HG03066 (cell line): ENCODE results near the gene CTDNEP1.
"Not testable (repeated sequence)": the region's sequence is repeated elsewhere in the genome, so short reads cannot be mapped to it uniquely, and the experiment has no call there.

Source experiments
- ATAC-seq: cut with Tn5 transposase; IDR thresholded peaks from one replicate; pipeline ENCODE4 v1.9.1; 2021; ENCODE audit warnings: low read depth; ENCODE audit not compliant: unreplicated experiment

The CTDNEP1 gene

DNA sequence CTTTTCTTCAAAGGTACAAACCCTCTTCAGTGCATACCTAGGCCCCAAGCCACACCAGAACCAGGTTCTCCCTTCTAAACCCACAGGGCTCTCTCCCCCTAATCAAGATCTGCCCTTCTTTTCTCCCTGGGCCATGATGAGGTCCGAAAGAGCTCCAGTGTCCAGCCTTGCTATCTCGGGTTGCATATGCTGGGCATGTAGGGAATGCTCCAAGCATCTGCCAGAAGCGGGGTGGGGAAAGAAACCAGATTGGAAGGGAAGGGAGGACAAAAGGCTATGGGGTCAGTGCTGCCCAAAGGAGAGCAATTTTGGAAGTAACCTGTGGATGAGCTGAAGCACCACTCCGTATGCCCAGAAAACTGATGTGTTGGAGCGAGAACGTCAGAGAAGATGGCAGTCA is 2.3 kb downstream of the CTDNEP1 start:
- no peak for ATAC-seq

DNA sequence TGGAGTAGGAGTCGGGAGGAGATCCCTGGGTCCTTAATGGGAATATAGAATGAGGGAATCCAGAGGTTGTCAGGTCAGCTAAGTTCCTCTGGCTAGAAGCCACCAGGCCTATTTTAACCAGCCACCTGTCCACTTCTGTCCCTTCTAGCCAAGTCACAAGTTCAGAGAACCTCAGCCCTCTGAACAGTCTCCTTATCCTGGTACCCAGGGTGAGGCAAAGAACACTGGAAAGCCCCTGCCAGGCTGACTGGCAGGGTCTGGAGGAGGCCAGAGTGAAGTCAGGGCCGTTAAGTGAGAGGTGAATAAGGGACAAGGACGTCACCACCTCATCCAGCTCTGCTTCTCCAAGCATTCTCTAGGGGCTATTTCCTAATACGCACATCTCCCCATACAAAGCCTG is 2.7 kb downstream of the CTDNEP1 start:
- no peak for ATAC-seq

DNA sequence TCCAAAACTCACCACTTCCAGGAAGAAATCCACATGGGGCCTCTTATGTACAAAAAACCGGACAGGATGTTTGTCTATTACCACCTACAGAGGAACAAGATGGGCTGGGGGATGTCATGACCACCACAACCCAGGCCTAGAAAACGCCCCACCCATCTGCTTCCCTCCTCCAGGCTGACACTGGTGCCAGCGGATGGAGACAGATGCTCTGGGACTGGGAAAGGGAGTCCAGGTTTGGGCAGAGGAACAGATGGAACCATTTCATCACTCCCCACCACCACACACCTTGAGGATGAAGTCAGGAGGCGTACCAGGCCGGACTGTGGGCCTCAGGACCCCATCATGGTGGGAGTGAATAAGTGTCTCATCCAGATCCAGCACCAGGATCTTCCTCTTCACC is 4.8 kb downstream of the CTDNEP1 start:
- no peak for ATAC-seq

DNA sequence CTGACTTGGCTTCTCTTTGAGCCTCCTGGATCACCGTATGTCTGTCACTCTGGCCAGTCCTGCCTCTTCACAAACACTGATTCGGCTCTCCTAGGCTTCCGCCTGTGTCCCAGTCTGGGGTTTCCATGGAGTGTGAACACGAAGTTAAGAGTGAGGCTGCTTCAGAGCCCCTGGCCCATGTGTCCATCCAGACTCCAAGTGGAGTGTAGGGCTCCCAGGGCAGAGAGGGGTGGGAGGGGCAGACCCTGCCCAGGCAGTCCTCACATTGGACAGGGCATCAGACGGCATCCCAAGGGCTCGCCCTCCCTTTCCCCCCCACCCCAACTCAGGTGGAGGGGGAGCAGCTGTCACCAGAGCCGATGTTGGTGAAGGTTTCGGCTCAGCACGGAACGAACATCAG is 7.7 kb downstream of the CTDNEP1 start:
- not testable (repeated sequence) for ATAC-seq

DNA sequence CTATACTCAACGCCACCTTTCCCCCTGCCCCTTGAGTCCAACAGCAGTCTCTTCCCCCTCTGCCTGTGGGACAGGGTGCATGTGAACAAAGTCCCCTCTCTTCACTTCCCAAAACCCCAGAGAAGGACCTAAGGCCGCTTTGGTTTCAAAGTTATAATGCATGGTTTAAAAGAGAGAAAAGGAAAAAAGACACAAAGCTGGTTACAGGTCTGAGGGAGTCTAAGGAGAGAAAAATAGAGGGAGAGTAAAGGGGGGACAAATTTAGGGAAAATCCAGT is 8.1 kb downstream of the CTDNEP1 start:
- no peak for ATAC-seq

DNA sequence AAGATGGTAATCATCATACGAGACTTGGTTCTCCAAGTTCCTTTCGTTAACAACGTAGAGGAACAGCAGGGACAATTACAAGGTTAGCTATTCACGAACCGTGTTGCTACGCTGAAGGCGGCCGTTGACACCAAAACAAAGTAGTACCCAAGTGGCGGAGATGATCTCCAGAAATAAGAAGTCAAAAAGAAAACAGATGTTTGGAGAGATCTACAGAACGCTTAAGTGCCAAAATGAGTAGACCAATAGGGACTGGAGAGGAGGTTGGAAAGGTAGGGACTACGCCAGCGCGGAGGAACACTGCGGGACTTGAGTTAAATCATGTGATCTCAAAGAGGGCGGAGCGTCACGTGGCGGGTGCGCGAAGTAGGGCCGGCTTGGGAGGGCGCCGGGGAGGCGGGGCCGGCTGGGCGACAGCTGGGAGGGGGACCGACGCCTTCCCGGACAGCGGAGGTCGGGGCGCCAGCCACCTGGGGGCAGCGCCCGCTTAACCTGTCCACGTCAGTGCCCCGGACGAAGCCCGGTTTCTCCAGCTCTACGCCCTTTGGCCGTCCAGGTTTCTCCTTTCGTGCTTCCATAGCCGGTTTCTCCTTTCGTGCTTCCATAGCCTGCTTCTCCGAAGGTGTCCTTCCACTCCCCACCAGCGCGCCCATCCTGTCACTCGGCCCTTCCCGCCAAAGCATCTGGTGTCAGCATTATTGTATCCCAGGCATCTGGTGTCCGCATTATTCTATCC is 8.6 kb downstream of the CTDNEP1 start:
- peak; percentile 44 for ATAC-seq

DNA sequence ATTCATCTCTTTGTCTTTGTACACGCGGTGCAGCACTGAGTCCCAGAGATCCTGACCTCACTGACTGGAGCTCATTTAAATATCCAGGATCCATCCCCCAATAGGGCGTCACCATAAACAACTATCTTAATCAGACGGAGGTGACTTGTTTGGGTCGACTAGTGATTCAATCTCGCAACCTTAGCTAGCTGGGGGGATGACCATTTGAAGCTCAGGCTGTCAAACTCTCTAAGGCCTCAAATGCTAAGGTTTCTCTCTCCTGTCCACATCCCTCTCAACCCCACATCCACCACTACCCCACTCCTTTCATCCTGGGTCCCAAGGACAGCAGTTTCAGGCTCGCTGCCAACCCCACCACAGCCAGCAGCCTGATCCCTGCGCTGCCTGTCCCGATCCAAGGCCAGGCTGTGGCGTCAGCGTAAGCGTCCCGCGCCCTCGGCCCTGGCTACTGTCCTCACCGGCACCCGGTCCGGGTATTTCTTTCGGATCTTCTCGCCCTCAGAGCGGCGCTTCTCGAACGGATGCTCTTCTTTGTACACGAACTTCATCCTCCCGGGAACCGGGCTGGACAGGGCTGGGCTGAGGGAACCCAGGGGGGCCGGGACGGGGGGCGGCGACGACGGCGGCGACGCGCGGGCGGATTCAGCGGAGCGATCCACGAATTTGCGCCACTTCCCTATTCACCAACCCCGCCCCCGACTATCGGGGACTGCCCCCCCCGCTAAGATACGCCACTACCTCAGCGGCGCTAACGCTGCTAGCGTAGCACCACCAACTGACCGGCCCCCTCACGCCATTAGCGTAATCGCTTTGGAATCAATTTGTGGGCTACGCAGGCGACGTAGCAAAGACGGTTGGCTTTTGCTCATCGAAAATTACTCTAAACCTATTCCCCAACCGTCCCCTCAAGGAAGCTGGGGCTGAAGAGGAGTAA is 9.5 kb downstream of the CTDNEP1 start, which contains the start of gene GABARAP:
TSS of gene GABARAP (minus strand) at position 667 of the 934 bp plus-strand sequence. CDS start at position 548, 119 bp downstream.
- peak; percentile 23 for ATAC-seq

DNA sequence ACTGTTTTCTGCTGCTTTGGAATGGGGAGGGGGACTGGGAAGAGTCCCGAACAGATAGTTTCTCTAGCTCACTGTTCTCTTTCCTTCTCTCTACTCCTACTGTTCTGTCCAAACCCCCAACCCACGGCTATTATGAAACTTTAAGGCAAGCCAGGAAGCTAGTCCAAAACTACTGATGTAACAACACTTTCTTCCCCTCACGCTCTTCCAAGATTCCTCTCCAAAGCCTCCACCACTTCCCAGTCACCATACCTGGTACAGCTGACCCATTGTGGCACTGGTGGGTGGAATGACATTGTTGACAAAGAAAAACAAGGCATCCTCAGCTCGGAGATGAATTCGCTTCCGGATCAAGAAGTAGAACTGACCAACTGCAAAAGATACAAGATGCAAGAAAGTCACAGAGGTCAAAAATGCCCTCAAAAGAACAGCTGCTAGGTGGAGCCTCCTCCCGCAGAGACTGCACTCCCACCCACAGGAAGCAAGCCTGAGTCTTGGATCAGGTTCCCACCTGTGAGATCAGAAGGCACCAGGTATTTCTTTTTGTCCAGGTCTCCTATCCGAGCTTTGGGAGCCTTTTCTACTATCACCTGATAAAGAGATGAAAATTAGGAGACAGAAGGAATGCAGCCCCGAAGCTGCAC is 10.3 kb downstream of the CTDNEP1 start:
- no peak for ATAC-seq

DNA sequence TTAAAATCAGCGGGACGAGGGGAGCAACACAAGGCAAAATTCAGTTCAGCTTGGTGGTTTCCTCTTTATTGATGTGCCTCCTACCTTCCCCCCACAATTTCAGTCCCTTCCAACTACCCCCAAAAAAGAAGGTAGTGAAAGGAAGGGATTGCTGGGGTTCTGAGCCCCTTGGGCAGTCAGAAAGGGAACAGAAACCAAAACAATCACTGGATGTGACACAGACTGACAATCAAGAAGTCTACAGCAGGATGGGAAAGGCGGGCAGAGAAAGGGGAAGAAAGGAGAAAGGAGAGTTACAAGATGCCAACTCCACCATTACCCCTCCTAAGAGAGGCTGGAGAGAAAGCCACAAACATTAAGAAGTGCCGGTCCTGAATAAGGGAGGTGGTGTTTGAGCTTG is 11.2 kb downstream of the CTDNEP1 start:
- ATAC-seq, result no peak

DNA sequence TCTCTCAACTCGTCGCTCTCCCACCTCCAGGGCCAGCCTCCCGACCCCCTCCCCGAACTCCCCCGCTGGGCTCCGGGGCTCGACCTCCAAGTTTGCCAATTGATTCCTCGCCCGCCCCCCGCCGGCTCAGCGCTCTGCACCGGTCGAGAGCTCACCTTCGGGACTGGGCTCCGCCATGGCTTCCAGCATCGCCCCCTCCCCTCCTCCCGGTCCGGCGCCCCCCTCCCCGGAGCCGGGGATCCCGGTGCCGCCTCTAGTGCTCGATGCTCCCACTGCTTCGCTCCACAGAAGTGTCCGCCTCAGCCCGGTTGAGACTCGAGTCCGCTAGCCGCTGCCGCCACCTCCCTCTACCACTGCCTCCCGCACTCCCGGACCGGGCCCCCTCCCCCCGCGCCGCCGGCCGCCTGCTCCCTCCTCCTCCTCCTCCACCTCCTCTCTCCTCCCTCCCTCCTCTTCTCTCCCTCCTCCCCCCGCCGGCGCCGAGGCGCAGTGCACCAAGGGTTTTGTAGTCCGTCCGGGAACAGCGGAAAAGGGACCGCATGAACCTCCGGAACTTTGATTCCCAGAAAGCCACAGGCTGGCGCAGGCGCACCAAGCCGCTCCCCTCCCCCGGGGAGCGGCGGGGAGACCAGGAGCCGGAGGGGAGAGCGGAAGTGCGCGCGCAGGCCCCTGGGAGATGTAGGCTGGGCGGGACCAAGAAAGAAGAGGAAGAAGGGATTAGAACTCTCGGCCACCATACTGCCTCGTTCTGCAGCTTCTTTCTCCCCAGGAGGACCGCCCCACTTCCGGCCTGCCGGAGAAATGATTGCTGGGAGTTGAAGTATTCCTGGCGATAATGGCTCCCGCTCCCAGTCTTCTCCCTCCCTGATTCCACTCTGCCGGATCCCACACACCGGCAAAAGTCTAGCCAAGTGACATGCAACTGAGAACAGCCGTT is 12.2 kb downstream of the CTDNEP1 start, which contains the start of gene PHF23:
TSS of gene PHF23 (minus strand) at position 367 of the 937 bp plus-strand sequence. CDS start at position 189, 178 bp downstream.
- ATAC-seq, result peak; percentile 46

DNA sequence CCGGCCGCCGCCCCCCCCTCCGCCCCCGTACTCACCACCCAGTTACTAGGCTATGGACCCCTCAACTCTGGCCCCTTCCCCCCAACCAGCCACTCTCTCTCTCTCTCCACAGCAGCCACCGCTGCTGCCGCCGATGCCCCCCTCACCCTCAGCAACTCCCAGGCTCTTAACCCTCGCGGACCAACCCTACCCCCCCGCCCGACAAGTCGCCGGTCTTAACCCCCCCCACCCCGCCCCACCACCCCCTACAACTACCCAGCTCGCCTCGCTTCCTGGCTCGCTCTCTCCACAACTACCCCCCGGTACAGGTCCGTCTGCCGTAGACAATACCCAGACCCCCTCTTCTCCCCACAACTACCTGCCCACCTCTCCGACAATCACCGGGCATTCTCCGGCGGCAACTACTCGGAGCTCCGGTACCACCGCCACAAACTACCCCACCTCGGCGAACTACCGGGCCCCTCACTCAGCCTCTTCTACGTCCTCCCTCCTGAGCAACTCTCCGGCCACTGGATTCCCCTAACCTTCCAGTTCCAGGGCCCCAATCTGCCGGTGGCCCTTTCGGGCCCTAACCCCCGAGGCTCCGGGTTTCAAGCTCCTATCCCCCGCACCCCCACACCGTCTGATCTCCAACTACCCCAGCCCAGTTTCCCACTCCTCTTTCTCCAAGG is 13.0 kb downstream of the CTDNEP1 start:
- ATAC-seq, result no peak

DNA sequence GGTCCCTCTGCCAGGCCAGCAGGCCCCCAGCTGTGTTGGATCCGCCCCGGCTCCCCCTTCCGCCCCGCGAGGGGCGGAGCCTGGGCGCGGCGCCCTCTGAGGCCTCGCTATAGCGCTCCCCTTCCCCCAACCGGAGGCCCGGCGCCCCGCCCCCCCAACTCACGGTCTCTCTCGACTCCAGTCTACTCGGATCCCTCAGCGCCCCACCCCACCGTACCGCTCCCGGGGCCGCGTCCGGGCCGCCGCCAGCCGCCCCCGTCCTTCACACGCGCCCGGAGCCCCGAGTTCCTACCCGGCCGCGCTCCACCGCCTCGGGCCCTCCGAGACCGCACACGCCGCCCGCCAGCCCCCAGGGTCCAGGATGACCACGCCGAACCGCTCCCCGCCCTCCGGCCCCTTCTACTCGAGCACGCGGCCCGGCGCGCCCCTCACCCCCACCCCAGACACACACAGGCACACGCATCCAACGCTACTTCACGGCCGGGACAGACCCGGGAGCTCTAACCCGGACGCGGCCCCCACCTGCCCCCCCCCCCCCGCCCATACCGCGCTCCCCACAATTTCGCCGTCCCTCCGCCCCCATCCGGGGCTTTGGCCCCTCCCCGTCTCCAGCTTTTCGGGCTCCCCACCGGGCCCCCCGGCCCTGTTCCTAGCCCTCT is 13.6 kb downstream of the CTDNEP1 start:
- no peak for ATAC-seq

DNA sequence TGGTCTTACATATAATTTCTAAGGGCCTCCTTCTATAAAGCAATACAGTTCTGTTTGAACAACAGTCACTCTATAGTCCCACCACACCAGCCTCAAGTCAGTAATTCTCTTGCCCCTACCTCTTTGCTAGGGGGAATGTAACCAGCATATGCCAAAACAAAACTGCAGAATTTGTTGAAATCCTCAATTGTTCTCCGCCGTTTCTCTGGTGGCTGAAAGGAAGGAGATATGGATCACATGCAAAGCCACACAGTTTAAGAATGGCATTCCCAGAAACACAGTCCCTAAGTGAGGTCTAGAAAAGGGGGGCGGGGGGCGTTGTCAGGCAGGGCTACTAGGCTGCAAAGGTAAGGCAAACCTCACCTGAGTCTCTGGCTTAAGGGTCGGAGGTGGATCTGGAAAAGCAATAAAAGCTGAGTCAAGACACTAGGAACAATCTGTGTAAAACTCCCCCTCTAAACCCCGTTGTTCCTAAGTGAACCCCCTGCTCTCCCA is 14.2 kb downstream of the CTDNEP1 start:
- ATAC-seq, result no peak

DNA sequence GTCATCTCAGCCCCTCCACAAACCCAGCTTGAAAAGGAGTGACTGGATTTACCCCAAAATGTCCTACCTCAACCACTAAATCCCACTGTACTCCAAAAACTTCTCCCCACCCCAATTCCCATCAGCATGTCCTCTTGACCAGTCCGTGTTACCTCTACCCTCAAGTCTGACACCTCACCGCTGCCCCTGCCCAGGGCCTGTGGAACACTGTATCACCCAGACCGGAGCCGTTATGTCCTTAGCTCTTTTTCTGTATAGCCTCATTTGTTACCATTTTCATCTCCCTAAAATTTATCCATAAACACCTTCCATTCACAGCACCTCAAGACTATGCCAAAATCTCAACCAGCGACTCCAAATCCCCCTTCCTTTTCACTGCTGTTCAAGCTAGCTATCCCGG is 14.7 kb downstream of the CTDNEP1 start:
- no peak for ATAC-seq

DNA sequence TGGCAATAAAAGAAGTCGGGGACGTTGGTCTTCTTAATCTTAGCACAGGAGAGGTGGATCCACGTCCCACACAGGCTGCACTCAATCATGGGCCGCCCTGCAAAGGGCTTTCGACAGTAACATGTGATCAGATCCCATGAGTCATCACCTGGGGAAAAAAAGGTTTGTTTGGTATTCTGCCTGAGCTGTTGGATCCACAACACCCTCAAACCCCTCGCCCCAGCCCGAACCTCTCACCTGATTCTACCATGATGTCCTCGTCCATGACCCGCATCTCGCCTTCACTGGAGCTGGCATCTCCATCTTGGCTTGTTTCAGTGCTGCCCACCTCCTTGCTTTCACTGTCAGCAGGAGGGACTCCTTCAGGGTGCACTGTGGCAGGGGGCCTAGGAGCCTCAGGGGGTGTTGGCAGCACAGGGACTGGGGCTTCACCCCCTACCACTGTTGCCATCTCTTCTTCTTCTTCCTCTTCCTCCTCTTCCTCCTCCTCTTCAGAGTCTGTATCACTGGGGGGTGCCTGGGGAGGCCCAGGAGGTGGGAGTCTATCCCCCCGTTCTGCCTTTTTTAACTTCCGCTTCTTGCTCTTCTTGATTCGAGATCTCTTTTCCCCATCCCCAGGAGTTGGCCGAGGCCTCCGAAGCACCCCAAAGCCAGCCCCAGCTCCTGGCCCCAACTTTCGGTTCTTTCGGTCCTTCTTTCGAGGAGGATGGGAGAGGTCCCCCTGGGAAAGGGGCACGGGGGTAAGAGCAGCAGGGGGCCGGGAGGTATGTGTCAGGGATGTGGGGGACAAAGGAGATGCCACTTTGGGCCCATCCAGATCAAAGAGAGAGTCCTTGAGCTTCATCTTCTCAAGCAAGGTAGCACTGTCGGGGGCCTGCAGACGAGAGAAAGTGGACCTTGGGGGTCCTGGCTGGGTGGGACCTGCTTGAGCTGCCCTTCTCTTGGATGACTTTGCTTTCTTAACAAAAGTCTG is 15.6 kb downstream of the CTDNEP1 start:
- no peak for ATAC-seq

DNA sequence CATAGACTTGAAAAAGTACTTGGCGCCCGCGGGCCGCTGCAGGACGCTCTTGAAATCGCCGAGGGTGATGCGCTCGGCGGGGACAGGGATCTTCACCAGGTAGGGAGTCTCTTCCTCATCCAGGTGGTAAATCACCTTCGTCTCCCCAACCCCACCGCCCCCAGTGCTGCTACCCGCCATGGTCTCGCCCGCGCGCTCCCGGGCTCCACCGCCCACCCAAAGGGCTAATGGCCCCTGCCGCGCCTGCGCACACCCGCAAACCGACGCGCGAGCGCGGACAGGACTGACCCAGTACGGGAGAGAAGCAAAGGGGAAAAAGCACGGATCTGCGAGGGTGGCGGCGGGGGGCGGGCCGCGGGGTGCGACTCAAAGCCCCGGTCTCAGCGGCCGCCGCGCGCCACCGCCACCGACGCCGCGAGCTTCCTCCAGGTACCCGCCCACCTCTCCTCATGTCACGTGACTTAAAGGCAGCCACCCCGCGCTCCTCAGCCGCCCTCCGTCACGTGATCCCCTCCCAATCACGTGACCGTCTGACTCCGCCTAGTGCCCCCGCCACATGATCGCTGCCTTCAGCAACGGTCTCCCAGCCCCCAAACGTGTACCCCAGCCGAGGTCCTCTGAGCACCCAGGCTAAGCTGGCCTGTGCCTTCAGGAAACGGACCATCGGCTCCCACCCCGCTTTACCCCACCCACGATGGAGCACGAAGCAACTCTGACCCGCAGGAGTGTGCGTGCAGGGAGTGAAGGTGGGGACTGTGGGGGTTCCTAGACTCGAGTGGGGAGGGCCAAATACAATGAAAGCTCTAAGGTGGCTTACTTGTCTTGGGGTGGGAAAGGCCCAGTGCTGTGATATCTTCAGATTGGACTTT is 17.2 kb downstream of the CTDNEP1 start, which contains the start of gene DVL2:
TSS of gene DVL2 (minus strand) at position 435 of the 869 bp plus-strand sequence. CDS start at position 180, 255 bp downstream.
- ATAC-seq, result peak; percentile 46

DNA sequence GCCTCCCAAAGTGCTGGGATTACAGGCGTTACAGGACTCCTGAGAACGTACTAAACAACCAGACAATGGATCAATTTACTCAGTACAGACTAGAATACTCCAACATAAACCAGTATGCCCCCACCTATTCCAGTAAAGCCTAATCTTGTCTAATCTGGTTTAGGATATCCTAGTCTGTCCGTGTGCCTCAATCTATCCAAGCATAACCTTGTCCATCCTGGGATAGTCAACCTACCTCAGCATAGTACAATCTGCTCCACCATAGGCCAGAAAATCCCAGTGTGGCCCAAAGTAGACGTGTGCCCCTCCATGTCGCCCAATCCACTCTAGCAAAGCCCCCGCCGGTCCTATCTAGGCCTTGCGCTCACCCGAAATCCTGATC is 17.8 kb downstream of the CTDNEP1 start:
- no peak for ATAC-seq
